Measurements from ENCODE around the gene DACT3. TPM values are rescaled to one million over a fixed set of nuclear protein-coding genes. Genes with fewer than 3 reads are reported as not detected.

The DACT3 gene, protein sequence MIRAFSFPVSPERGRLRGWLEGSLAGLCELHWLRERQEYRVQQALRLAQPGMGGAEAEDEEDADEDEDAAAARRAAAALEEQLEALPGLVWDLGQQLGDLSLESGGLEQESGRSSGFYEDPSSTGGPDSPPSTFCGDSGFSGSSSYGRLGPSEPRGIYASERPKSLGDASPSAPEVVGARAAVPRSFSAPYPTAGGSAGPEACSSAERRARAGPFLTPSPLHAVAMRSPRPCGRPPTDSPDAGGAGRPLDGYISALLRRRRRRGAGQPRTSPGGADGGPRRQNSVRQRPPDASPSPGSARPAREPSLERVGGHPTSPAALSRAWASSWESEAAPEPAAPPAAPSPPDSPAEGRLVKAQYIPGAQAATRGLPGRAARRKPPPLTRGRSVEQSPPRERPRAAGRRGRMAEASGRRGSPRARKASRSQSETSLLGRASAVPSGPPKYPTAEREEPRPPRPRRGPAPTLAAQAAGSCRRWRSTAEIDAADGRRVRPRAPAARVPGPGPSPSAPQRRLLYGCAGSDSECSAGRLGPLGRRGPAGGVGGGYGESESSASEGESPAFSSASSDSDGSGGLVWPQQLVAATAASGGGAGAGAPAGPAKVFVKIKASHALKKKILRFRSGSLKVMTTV
- total RNA-seq = under 1 TPM; 0.42 TPM

DNA sequence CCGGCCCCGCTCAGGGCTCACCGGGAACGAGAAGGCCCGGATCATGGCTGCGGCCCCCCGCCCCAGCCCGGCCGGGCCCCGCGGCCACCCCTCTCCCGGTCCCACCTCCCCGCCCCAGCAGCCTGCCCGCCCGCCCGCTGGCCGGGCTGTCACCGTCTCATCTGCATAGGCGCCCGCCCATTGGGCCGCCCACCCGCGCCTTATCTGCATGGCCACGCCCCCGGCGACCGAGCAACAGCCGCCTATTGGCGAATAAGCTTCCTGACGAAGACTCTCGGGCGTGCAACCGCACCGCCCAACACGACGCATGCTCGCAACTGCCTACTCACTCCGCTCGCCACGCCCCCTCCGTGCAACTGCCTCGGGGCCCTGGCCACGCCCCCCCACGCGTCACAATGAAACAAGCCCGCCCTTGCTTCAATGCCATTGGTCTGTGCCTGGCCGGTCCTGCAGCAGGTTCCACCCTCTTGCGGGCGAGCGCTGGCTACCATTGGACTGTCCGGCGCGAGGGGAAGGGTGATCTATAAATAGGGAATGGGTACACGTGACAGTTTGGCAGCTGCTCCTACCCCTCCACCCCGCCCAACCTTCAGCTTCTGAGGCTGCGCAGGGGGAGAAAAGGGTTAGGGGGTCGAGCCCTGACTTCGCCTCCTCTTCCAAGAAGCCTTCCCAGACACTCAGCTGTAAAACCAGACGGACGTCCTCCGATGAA lies at the start of gene DACT3:
TSS of gene DACT3 (minus strand) at position 163 of the 712 bp plus-strand sequence. CDS start at position 45, 118 bp downstream.
- CTCF ChIA-PET = interaction anchor here (0.8 to 7.6 kb wide), 41 partner anchors 11 to 258 kb away, joined by 3 to 350 read pairs (median 6); partner anchors contain the start of genes CALM3, GNG8 and PTGIR
- POLR2A ChIA-PET = interaction anchor here (1.0 to 3.8 kb wide), 10 partner anchors 32 to 132 kb away, joined by 3 to 26 read pairs (median 4); partner anchors contain the start of genes CALM3 and SLC1A5
- Mint-ChIP-seq H3K9me3 (ENCODE audit: insufficient read depth) (no peaks in the 10 kb centered on the region), H3K27ac (peak within 1 kb of the TSS; percentile 80), H3K27me3 (ENCODE audit: low read depth) (peaks cover 24% of the 10 kb centered on the region), H3K4me3 (peak within 1 kb of the TSS; percentile 71), H3K4me1 (ENCODE audit: low read depth) (peaks cover 21% of the 10 kb centered on the region), H3K36me3 (ENCODE audit: low read depth) (no peaks in the 10 kb centered on the region)
- ATAC-seq (peak; percentile 94), DNase-seq (peak; percentile 100)

DNA sequence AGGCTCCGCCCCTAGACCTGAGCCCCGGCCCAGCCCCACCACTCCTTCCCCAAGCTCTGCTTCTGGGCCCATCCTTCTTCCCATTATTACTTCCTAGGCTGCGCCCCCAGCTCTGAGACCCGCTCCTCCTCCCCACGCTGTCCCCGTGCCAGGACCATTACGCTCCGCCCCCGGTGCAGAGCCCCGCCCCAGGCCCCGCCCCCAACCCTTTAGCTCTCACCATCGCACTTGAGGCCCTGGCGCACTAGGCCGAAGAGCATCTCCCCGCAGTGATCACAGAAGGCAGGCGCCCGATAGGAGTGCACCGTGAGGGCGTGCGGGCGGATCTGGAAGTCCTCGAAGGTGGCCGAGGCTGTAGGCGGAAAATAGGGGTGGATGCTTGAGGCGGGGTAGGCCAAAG lies 49.7 kb upstream of the DACT3 start:
- ChIA-PET POLR2A (interaction anchor here (0.7 to 0.9 kb wide), 2 partner anchors 27 to 52 kb away, joined by 3 read pairs; no protein-coding TSS in a partner anchor), CTCF (interaction anchor here (1.1 kb wide), 1 partner anchor 18 kb away, joined by 5 read pairs; no protein-coding TSS in a partner anchor)
- DNase-seq (no peak), ATAC-seq (no peak)
- peaks cover 64% of the 10 kb centered on the region for H3K36me3 Mint-ChIP-seq (ENCODE audit: low read depth)
- no peaks in the 10 kb centered on the region for H3K9me3 Mint-ChIP-seq (ENCODE audit: insufficient read depth)
- H3K4me1 Mint-ChIP-seq (ENCODE audit: low read depth) = peaks cover 18% of the 10 kb centered on the region
- H3K27ac Mint-ChIP-seq = no peak overlapping the region
- no peak overlapping the region for H3K4me3 Mint-ChIP-seq
- H3K27me3 Mint-ChIP-seq (ENCODE audit: low read depth) = no peaks in the 10 kb centered on the region

- ChIA-PET POLR2A (interaction anchor here (0.6 to 4.4 kb wide), 5 partner anchors 10 to 38 kb away, joined by 3 to 19 read pairs (median 3); no protein-coding TSS in a partner anchor), CTCF (interaction anchor here (0.7 to 6.9 kb wide), 22 partner anchors 8 to 136 kb away, joined by 3 to 84 read pairs (median 4); partner anchors contain the start of gene PRKD2)
- H3K4me1 Mint-ChIP-seq (ENCODE audit: low read depth) = peaks cover 10% of the 10 kb centered on the region
- H3K27me3 Mint-ChIP-seq (ENCODE audit: low read depth) = no peaks in the 10 kb centered on the region
- H3K9me3 Mint-ChIP-seq (ENCODE audit: insufficient read depth) = no peaks in the 10 kb centered on the region
- DNase-seq (peak; percentile 91), ATAC-seq (peak; percentile 91)
- peak overlapping the region; percentile 77 for H3K27ac Mint-ChIP-seq
- no peak overlapping the region for H3K4me3 Mint-ChIP-seq
- H3K36me3 Mint-ChIP-seq (ENCODE audit: low read depth) = peaks cover 63% of the 10 kb centered on the region
These were observed 43.5 kb upstream of the DACT3 start for GRCh38 chr19:46704379-46705076.

DNA sequence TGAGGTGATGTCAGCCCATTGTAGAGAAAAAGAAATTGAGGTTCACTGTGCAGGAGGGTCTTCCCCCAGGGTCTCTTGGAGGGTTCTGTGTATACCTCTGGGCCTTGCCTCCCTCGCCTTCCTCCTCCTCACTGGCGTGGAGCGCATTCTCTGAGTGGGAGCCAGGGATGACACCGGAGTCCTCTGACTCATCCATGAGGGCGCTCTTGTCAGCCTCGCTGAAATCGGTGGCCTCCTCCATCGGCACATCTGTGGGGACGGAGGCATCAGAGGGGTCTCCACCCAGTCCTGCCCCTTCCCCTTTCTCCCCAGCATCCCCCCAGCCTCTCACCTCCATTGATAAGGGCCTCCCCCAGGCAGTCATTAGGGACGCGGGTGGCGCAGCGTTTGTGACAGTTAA lies 39.7 kb upstream of the DACT3 start:
- ATAC-seq (no peak), DNase-seq (no peak)
- no peaks in the 10 kb centered on the region for H3K27me3 Mint-ChIP-seq (ENCODE audit: low read depth)
- peaks cover 10% of the 10 kb centered on the region for H3K4me1 Mint-ChIP-seq (ENCODE audit: low read depth)
- H3K27ac Mint-ChIP-seq = no peak overlapping the region
- no peaks in the 10 kb centered on the region for H3K9me3 Mint-ChIP-seq (ENCODE audit: insufficient read depth)
- peaks cover 72% of the 10 kb centered on the region for H3K36me3 Mint-ChIP-seq (ENCODE audit: low read depth)
- H3K4me3 Mint-ChIP-seq = no peak overlapping the region
- CTCF ChIA-PET = interaction anchor here (0.9 to 5.4 kb wide), 3 partner anchors 14 to 57 kb away, joined by 3 to 53 read pairs (median 4); partner anchors contain the start of genes DACT3 and PRKD2
- POLR2A ChIA-PET = no interaction called here

DNA sequence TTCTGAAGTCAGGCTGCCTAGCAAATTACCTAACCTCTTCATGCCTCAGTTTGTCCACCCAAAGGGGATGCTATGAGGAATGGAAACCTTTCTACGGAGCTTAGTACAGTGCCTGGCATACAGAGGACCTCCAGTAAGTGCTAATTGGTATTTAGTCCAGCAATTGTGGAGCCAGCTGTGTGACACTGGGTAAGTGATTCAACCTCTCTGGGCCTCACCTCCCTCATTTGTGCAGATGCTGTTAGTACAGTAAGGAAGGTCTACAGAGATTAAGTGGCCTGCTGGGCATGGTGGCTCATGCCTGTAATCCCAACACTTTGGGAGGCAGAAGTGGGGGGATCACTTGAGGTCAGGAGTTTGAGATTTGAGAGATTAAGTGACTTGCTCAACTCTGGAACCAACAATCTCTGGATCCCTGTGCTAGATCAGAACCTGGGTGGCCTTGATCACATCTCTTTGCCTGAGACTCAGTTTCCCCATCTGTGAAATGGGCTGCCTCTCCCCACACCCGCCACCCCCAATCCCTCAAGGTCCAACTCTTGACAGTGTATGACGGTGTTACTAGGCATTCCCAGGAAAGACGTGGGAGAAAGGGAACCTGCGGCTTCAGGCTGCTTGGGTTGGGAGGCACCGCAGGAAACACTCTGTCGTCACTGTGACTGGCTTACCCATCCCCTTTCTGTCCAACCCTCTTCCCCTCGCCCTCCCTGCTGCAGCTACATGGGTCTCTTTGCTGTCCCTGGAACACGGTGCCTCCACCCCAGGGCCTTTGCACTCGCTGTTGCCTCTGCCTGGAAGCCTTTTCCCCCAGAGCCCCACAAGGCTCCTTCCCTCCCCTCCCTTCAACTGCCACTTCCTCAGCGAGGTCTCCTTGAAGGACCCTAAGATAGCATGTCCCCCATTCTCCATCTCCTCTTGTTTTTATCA lies 37.7 kb upstream of the DACT3 start:
- H3K4me3 Mint-ChIP-seq = no peak overlapping the region
- peaks cover 70% of the 10 kb centered on the region for H3K36me3 Mint-ChIP-seq (ENCODE audit: low read depth)
- no peak for DNase-seq
- H3K27me3 Mint-ChIP-seq (ENCODE audit: low read depth) = no peaks in the 10 kb centered on the region
- no peaks in the 10 kb centered on the region for H3K4me1 Mint-ChIP-seq (ENCODE audit: low read depth)
- no peaks in the 10 kb centered on the region for H3K9me3 Mint-ChIP-seq (ENCODE audit: insufficient read depth)
- no peak for ATAC-seq
- ChIA-PET POLR2A (interaction anchor here (1.2 kb wide), 1 partner anchor 92 kb away, joined by 3 read pairs; no protein-coding TSS in a partner anchor), CTCF (interaction anchor here (1.4 kb wide), 1 partner anchor 30 kb away, joined by 7 read pairs; no protein-coding TSS in a partner anchor)
- no peak overlapping the region for H3K27ac Mint-ChIP-seq

DNA sequence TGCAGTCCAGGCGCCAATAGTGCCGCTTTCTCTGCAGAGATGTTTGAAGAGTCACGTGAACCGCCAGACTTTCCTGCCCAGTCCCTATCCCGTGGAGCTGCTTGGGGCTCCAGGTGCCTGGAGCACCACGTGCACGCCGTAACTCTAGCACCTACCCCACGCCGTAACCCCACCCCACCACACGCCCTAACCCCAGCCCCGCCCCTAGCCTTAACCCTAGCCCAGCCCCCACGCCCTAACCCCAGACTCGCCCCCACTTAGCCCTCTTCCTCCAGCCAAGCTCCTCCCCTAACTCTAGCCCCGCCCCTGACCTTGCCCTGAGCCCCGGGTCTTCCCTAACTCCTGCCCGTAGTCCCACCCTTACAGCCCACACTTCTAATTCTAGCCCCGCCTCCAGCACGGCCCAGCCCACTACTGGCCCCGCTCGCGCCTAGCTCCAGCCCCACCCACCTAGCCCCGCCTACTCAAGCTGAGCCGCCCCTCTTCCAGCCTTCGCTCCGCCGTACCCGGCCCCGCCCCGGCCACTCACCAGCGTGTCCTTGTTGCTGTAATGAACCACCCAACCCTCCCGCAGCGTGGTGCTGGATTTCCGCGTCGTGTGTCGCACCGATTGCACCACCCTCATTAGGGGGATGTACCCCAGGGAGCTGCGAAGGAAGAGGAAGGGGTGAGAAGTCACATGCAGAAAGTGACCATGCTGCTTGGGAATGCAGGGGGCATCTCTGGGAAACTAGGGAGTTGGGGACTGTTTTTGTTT lies 36.4 kb upstream of the DACT3 start:
- CTCF ChIA-PET = interaction anchor here (1.2 kb wide), 1 partner anchor 8 kb away, joined by 4 read pairs; no protein-coding TSS in a partner anchor
- no peak overlapping the region for H3K4me3 Mint-ChIP-seq
- H3K27me3 Mint-ChIP-seq (ENCODE audit: low read depth) = no peaks in the 10 kb centered on the region
- H3K36me3 Mint-ChIP-seq (ENCODE audit: low read depth) = peaks cover 78% of the 10 kb centered on the region
- no peaks in the 10 kb centered on the region for H3K9me3 Mint-ChIP-seq (ENCODE audit: insufficient read depth)
- POLR2A ChIA-PET = interaction anchor here (0.6 kb wide), 1 partner anchor 17 kb away, joined by 4 read pairs; no protein-coding TSS in a partner anchor
- no peak for DNase-seq
- no peaks in the 10 kb centered on the region for H3K4me1 Mint-ChIP-seq (ENCODE audit: low read depth)
- ATAC-seq = peak; percentile 44
- H3K27ac Mint-ChIP-seq = no peak overlapping the region

DNA sequence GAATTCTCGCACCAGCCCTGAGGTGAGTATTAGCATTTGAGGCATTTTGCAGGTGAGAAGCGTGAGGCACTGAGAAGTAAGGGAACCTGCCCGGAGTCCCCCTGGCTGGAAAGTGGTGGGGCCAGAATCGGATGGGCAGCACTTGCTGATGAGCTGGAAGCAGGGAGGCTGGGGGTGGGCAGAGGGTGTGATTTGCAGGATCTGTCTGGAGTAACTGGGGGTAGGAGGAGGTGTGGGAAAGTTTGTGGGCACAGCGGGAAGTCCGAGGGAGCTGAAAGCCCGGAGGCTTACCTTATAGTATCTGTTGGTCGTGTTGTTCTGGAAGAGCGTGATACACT lies 35.9 kb upstream of the DACT3 start:
- Mint-ChIP-seq H3K27me3 (ENCODE audit: low read depth) (no peaks in the 10 kb centered on the region), H3K4me3 (no peak overlapping the region), H3K9me3 (ENCODE audit: insufficient read depth) (no peaks in the 10 kb centered on the region), H3K36me3 (ENCODE audit: low read depth) (peaks cover 79% of the 10 kb centered on the region), H3K27ac (no peak overlapping the region), H3K4me1 (ENCODE audit: low read depth) (no peaks in the 10 kb centered on the region)
- DNase-seq (no peak), ATAC-seq (no peak)
- ChIA-PET CTCF (interaction anchor here (1.2 kb wide), 1 partner anchor 9 kb away, joined by 4 read pairs; no protein-coding TSS in a partner anchor), POLR2A (interaction anchor here (0.6 kb wide), 1 partner anchor 17 kb away, joined by 4 read pairs; no protein-coding TSS in a partner anchor)

GRCh38 chr19:46696052-46696451 lies 35.1 kb upstream of the DACT3 start:
- peaks cover 82% of the 10 kb centered on the region for H3K36me3 Mint-ChIP-seq (ENCODE audit: low read depth)
- CTCF ChIA-PET = interaction anchor here (1.2 kb wide), 1 partner anchor 9 kb away, joined by 4 read pairs; no protein-coding TSS in a partner anchor
- H3K4me1 Mint-ChIP-seq (ENCODE audit: low read depth) = no peaks in the 10 kb centered on the region
- DNase-seq (no peak), ATAC-seq (no peak)
- POLR2A ChIA-PET = no interaction called here
- no peak overlapping the region for H3K27ac Mint-ChIP-seq
- no peaks in the 10 kb centered on the region for H3K9me3 Mint-ChIP-seq (ENCODE audit: insufficient read depth)
- no peak overlapping the region for H3K4me3 Mint-ChIP-seq
- no peaks in the 10 kb centered on the region for H3K27me3 Mint-ChIP-seq (ENCODE audit: low read depth)

DNA sequence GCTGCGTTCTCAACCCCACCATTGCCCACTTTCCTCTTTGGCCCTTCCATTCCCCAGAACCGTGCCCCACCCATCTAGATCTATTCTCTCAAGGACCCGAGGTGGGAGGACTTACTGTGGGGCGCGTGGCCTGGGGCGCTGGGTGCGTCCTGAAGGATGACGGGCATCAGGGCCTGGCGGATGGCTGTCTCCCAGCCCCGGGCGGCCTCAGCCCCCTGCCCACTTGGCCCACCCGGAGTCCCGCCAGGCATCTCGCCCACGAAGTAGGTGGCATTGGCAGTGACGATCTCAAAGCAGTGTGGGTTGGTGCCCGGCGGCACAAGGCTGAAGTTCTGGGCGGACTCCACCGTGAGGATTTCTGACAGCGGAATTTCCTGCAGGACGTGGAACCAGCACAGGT lies 32.8 kb upstream of the DACT3 start:
- Mint-ChIP-seq H3K27me3 (ENCODE audit: low read depth) (no peaks in the 10 kb centered on the region), H3K36me3 (ENCODE audit: low read depth) (peaks cover 85% of the 10 kb centered on the region), H3K9me3 (ENCODE audit: insufficient read depth) (no peaks in the 10 kb centered on the region), H3K4me3 (no peak overlapping the region), H3K4me1 (ENCODE audit: low read depth) (no peaks in the 10 kb centered on the region), H3K27ac (no peak overlapping the region)
- ChIA-PET POLR2A (no interaction called here), CTCF (interaction anchor here (1.0 to 1.2 kb wide), 2 partner anchors 11 to 35 kb away, joined by 3 read pairs; no protein-coding TSS in a partner anchor)
- DNase-seq (no peak), ATAC-seq (no peak)

All from activated CD8-positive, alpha-beta T cell treated with anti-CD3 and anti-CD28 coated beads, Interleukin-2, amount 10 ng/mL, durations not matched to agents 7 days and 5 days (primary cell).